Smooth muscle cell (in vitro differentiated cells): ENCODE results near the gene RCOR3. TPM values are rescaled to one million over a fixed set of nuclear protein-coding genes. Genes with fewer than 3 reads are reported as not detected.
"Not testable (repeated sequence)": the region's sequence is repeated elsewhere in the genome, so short reads cannot be mapped to it uniquely, and the experiment has no call there.

Experiments
- DNase-seq: peaks from one replicate; lab custom pipeline; 2025; ENCODE audit not compliant: unreplicated experiment; lab: John Stamatoyannopoulos, UW
- H2AFZ ChIP-seq: fragments of 200-600 bp; sonication (generic); 2 replicates; pipeline ENCODE4 v1.6.0; 2016; ENCODE audit warnings: antibody characterized with exemption, low read depth, mild to moderate bottlenecking
- H3F3A ChIP-seq: fragments of 200-600 bp; sonication (generic); 2 replicates; pipeline ENCODE4 v1.6.0; 2017; ENCODE audit warnings: antibody characterized with exemption, low read depth
- H3K27ac ChIP-seq: fragments of 200-600 bp; sonication (generic); 2 replicates; pipeline ENCODE4 v1.5.1; 2016; ENCODE audit warnings: low read depth, mild to moderate bottlenecking
- H3K27me3 ChIP-seq: fragments of 200-600 bp; sonication (generic); 2 replicates; pipeline ENCODE4 v1.6.1; 2016; ENCODE audit warnings: low read depth, mild to moderate bottlenecking
- H3K36me3 ChIP-seq: fragments of 200-600 bp; sonication (generic); 2 replicates; pipeline ENCODE4 v1.5.1; 2016; ENCODE audit warnings: low read depth
- H3K4me1 ChIP-seq: fragments of 200-600 bp; sonication (generic); 2 replicates; pipeline ENCODE4 v1.5.1; 2016; ENCODE audit warnings: low read depth
- H3K4me2 ChIP-seq: fragments of 200-600 bp; sonication (generic); 2 replicates; pipeline ENCODE4 v1.6.0; 2016; ENCODE audit warnings: mild to moderate bottlenecking
- H3K4me3 ChIP-seq: fragments of 200-600 bp; sonication (generic); 2 replicates; pipeline ENCODE4 v1.5.1; 2016; ENCODE audit warnings: mild to moderate bottlenecking
- H3K79me2 ChIP-seq: fragments of 200-600 bp; sonication (generic); 2 replicates; pipeline ENCODE4 v1.6.0; 2016; ENCODE audit warnings: low read depth, mild to moderate bottlenecking
- H3K9ac ChIP-seq: fragments of 200-600 bp; sonication (generic); 2 replicates; pipeline ENCODE4 v1.6.0; 2016; ENCODE audit warnings: low read depth
- H3K9me3 ChIP-seq: fragments of 200-600 bp; sonication (generic); replicated peaks from 2 replicates; pipeline ENCODE4 v1.5.1; 2016; ENCODE audit warnings: low read depth
- H4K20me1 ChIP-seq: fragments of 200-600 bp; sonication (generic); 2 replicates; pipeline ENCODE4 v1.6.0; 2016; ENCODE audit warnings: low read depth
- CTCF ChIP-seq: fragments of 200-600 bp; sonication (generic); IDR thresholded peaks from 2 replicates; pipeline ENCODE4 v1.5.1; 2017; ENCODE audit warnings: borderline replicate concordance, mild to moderate bottlenecking, antibody characterized with exemption; ENCODE audit not compliant: insufficient read depth, poor library complexity, severe bottlenecking
- WGBS: methylation state at CpG from one replicate; pipeline ENCODE4 v1.1.7; 2016; ENCODE audit warnings: low lambda C conversion rate; 5-methylcytosine and 5-hydroxymethylcytosine counted together
- polyA plus RNA-seq: library from polyadenylated mRNA; unstranded; fragments of >200 nt; fragmentation: Nextera tagmentation; extraction: Ambion mirVana; gene quantifications from 2 replicates; pipeline ENCODE4 v1.2.1, GENCODE V29; 2016
- total RNA-seq: library from RNA; depleted of rRNA; stranded (reverse); fragments of >200 nt; gene quantifications from 2 replicates; pipeline ENCODE4 v1.2.3, GENCODE V29; 2014

Gene RCOR3
- total and polyA plus RNA-seq, 2 experiments from 2014 or later, result 22.5 to 27.7 TPM

GRCh38 chr1:211213702-211214101, 45.5 kb upstream of the RCOR3 start:
- no peaks in the 10 kb centered on the region for H4K20me1 ChIP-seq
- no peak overlapping the region for H3K4me2 ChIP-seq
- no peaks in the 10 kb centered on the region for H3K79me2 ChIP-seq
- H3F3A ChIP-seq, result no peaks in the 10 kb centered on the region
- no peaks in the 10 kb centered on the region for H3K4me1 ChIP-seq
- H2AFZ ChIP-seq, result no peak overlapping the region
- no peak for DNase-seq
- H3K27ac ChIP-seq, result no peak overlapping the region
- no peak for TF ChIP-seq CTCF
- no peaks in the 10 kb centered on the region for H3K36me3 ChIP-seq
- H3K4me3 ChIP-seq, result no peak overlapping the region
- 96% methylated on average over 2 of the region's 2 CpGs for WGBS
- H3K9ac ChIP-seq, result no peak overlapping the region
- H3K27me3 ChIP-seq, result no peaks in the 10 kb centered on the region
- no peaks in the 10 kb centered on the region for H3K9me3 ChIP-seq

GRCh38 chr1:211215577-211215976, 43.6 kb upstream of the RCOR3 start:
- Histone ChIP-seq H3K36me3 (no peaks in the 10 kb centered on the region), H3K27ac (no peak overlapping the region), H3K9me3 (no peaks in the 10 kb centered on the region), H3K4me1 (no peaks in the 10 kb centered on the region), H3K27me3 (no peaks in the 10 kb centered on the region), H4K20me1 (no peaks in the 10 kb centered on the region), H3K4me2 (no peak overlapping the region), H2AFZ (no peak overlapping the region), H3K4me3 (no peak overlapping the region), H3K9ac (no peak overlapping the region), H3F3A (no peaks in the 10 kb centered on the region), H3K79me2 (no peaks in the 10 kb centered on the region)
- no peak for TF ChIP-seq CTCF
- DNase-seq, result no peak
- 100% methylated on average over 1 of the region's 1 CpG for WGBS

- Histone ChIP-seq H4K20me1 (no peaks in the 10 kb centered on the region), H3K27ac (no peak overlapping the region), H2AFZ (no peak overlapping the region), H3K4me3 (no peak overlapping the region), H3K9ac (no peak overlapping the region), H3F3A (no peaks in the 10 kb centered on the region), H3K27me3 (no peaks in the 10 kb centered on the region), H3K79me2 (no peaks in the 10 kb centered on the region), H3K36me3 (no peaks in the 10 kb centered on the region), H3K4me1 (no peaks in the 10 kb centered on the region), H3K9me3 (no peaks in the 10 kb centered on the region), H3K4me2 (no peak overlapping the region)
- DNase-seq, result no peak
- no peak for TF ChIP-seq CTCF
- 100% methylated on average over 1 of the region's 1 CpG for WGBS
Measured at GRCh38 chr1:211217392-211217791, 41.8 kb upstream of the RCOR3 start.

GRCh38 chr1:211222469-211223234, 36.5 kb upstream of the RCOR3 start:
- H3K36me3 ChIP-seq, H4K20me1 ChIP-seq, H3K27ac ChIP-seq, H3K9ac ChIP-seq, H2AFZ ChIP-seq, H3F3A ChIP-seq, H3K79me2 ChIP-seq, H3K4me2 ChIP-seq, H3K4me3 ChIP-seq, DNase-seq, H3K9me3 ChIP-seq, H3K27me3 ChIP-seq, H3K4me1 ChIP-seq: not testable (repeated sequence)
- 27% methylated on average over 9 of the region's 9 CpGs for WGBS

GRCh38 chr1:211228573-211229364, 30.4 kb upstream of the RCOR3 start:
- H3K4me1 ChIP-seq, DNase-seq, H3K4me2 ChIP-seq, H3K79me2 ChIP-seq, H3F3A ChIP-seq, H3K36me3 ChIP-seq, H3K4me3 ChIP-seq, H4K20me1 ChIP-seq, H3K9me3 ChIP-seq, H3K27me3 ChIP-seq, H3K27ac ChIP-seq, H3K9ac ChIP-seq, H2AFZ ChIP-seq: not testable (repeated sequence)
- 92% methylated on average over 13 of the region's 13 CpGs for WGBS
